HCT116 (cell line): ENCODE results near the gene OTUB2. TPM values are rescaled to one million over a fixed set of nuclear protein-coding genes. Genes with fewer than 3 reads are reported as not detected.

Experiments used
- ATAC-seq: fragments of 200-7000 bp; cut with Tn5 transposase; 2 replicates; pipeline ENCODE4 v1.9.1; 2020; ENCODE audit warnings: mild to moderate bottlenecking, moderate library complexity
- BruUV-seq: library from RNA; stranded (reverse); fragments of 400-500 nt; replicated peaks from 2 replicates; lab custom pipeline; 2021; lab: Mats Ljungman, UMichigan
- CTCF ChIA-PET: fragments of 300-600 bp; sonication (Branson Sonifier 250); formaldehyde crosslinking; loops from one replicate; lab custom pipeline; 2021; ENCODE audit warnings: antibody characterized with exemption; lab: Charles Lee
- POLR2A ChIA-PET: fragments of 300-600, 350-600 bp; sonication (Branson Sonifier 250); formaldehyde crosslinking; loops from one replicate; lab custom pipeline; 2021; ENCODE audit warnings: antibody characterized with exemption; lab: Charles Lee
- RAD21 ChIA-PET, 2 experiments: fragments of 300-600 bp; sonication (Branson Sonifier 250); formaldehyde crosslinking; loops; one replicate each; lab custom pipeline; 2023; ENCODE audit warnings: low total read pairs in 2 of 2; ENCODE audit not compliant: uncharacterized antibody in 2 of 2, unreplicated experiment in 2 of 2, low non-redundant PET in 1 of 2; lab: Charles Lee
- DNase-seq: peaks from one replicate; pipeline ENCODE4 v3.0.0-alpha.2; 2010; ENCODE audit warnings: low read depth, low spot score
- H2AFZ ChIP-seq: fragments of 200-600 bp; shearing (Covaris generic), sonication (generic); 2 replicates; pipeline ENCODE4 v1.6.1; 2017; ENCODE audit warnings: low read depth, mixed run types, mixed read lengths, antibody characterized with exemption, low read length; ENCODE audit not compliant: poor library complexity, severe bottlenecking
- H3K27ac ChIP-seq: 2 replicates; pipeline ENCODE4 v1.5.1; 2012; ENCODE audit warnings: low read depth, low read length
- H3K27me3 ChIP-seq: fragments of 200-600 bp; sonication (generic); 2 replicates; pipeline ENCODE4 v1.6.1; 2016; ENCODE audit warnings: mixed run types, low read length, mixed read lengths; ENCODE audit not compliant: insufficient read depth
- H3K36me3 ChIP-seq, 2 experiments: fragments of 200-500 bp in 1 of 2; fragments of 200-600 bp in 1 of 2; sonication (Bioruptor generic) in 1 of 2; sonication (generic) in 1 of 2; 2 replicates each; pipeline versions ENCODE4 v1.5.1 to v1.6.1; 2014 to 2016; ENCODE audit warnings: low read length in 2 of 2, inconsistent platforms in 1 of 2, mixed read lengths in 1 of 2, mixed run types in 1 of 2; ENCODE audit not compliant: insufficient read depth in 2 of 2, control insufficient read depth in 1 of 2
- H3K4me1 ChIP-seq, 2 experiments: fragments of 200-600 bp in 1 of 2; sonication (generic) in 1 of 2; 2 replicates each; pipeline versions ENCODE4 v1.5.1 to v1.6.1; 2012 to 2017; ENCODE audit warnings: low read length in 2 of 2, inconsistent platforms in 1 of 2, mild to moderate bottlenecking in 1 of 2, mixed read lengths in 1 of 2, mixed run types in 1 of 2, moderate library complexity in 1 of 2; ENCODE audit not compliant: insufficient read depth in 2 of 2, control insufficient read depth in 1 of 2
- H3K4me2 ChIP-seq: fragments of 200-600 bp; sonication (generic); 2 replicates; pipeline ENCODE4 v1.6.1; 2017; ENCODE audit warnings: mixed run types, low read length, mixed read lengths
- H3K4me3 ChIP-seq, 2 experiments: fragments of 200-600 bp in 1 of 2; sonication (generic) in 1 of 2; replicated peaks in 1 of 2; 2 replicates each; pipeline ENCODE4 v1.5.1; 2011 to 2016; ENCODE audit warnings: low read length in 2 of 2, control low read depth in 1 of 2, low read depth in 1 of 2, mild to moderate bottlenecking in 1 of 2, mixed read lengths in 1 of 2, mixed run types in 1 of 2
- H3K79me2 ChIP-seq: fragments of 200-600 bp; sonication (generic); 2 replicates; pipeline ENCODE4 v1.6.1; 2017; ENCODE audit warnings: mild to moderate bottlenecking, mixed run types, low read length, moderate library complexity, mixed read lengths; ENCODE audit not compliant: insufficient read depth
- H3K9ac ChIP-seq: fragments of 200-600 bp; sonication (generic); 2 replicates; pipeline ENCODE4 v1.6.1; 2016; ENCODE audit warnings: low read length, mixed read lengths
- H3K9me2 ChIP-seq: fragments of 200-600 bp; sonication (generic), shearing (Covaris generic); 2 replicates; pipeline ENCODE4 v1.6.1; 2017; ENCODE audit warnings: mixed run types, mild to moderate bottlenecking, moderate library complexity; ENCODE audit not compliant: insufficient read depth
- H3K9me3 ChIP-seq, 2 experiments: fragments of 200-500 bp in 1 of 2; fragments of 200-600 bp in 1 of 2; sonication (Bioruptor generic) in 1 of 2; sonication (generic) in 1 of 2; 2 replicates each; pipeline ENCODE4 v1.6.1; 2014 to 2017; ENCODE audit warnings: low read length in 2 of 2, mixed read lengths in 2 of 2, inconsistent platforms in 1 of 2, low read depth in 1 of 2, mild to moderate bottlenecking in 1 of 2, mixed run types in 1 of 2, moderate library complexity in 1 of 2; ENCODE audit not compliant: control insufficient read depth in 1 of 2, insufficient read depth in 1 of 2
- H4K20me1 ChIP-seq: fragments of 200-600 bp; sonication (generic), shearing (Covaris generic); 2 replicates; pipeline ENCODE4 v1.6.1; 2017; ENCODE audit warnings: mixed run types, mild to moderate bottlenecking, moderate library complexity; ENCODE audit not compliant: insufficient read depth
- ATF3 ChIP-seq: IDR thresholded peaks from 2 replicates; pipeline ENCODE4 v1.6.1; 2012
- CBX3 ChIP-seq: IDR thresholded peaks from 2 replicates; pipeline ENCODE4 v1.6.1; 2012; ENCODE audit warnings: low read depth
- EGR1 ChIP-seq: IDR thresholded peaks from 2 replicates; pipeline ENCODE4 v1.6.1; 2012; ENCODE audit warnings: low read depth
- EZH2 ChIP-seq: fragments of 200-600 bp; sonication (generic); IDR thresholded peaks from 2 replicates; pipeline ENCODE4 v1.6.1; 2017; ENCODE audit warnings: antibody characterized with exemption, mixed run types
- EZH2phosphoT487 ChIP-seq: fragments of 200-600 bp; IDR thresholded peaks from 2 replicates; pipeline ENCODE4 v1.6.1; 2018; ENCODE audit warnings: antibody characterized with exemption, borderline replicate concordance
- MAX ChIP-seq: IDR thresholded peaks from 2 replicates; pipeline ENCODE4 v1.6.1; 2012
- RAD21 ChIP-seq: IDR thresholded peaks from 2 replicates; pipeline ENCODE4 v1.6.1; 2012; ENCODE audit warnings: low read depth, mild to moderate bottlenecking
- SP1 ChIP-seq: IDR thresholded peaks from 2 replicates; pipeline ENCODE4 v1.6.1; 2012; ENCODE audit warnings: low read depth
- SRF ChIP-seq: IDR thresholded peaks from 2 replicates; pipeline ENCODE4 v1.6.1; 2012; ENCODE audit warnings: low read depth
- ZNF274 ChIP-seq: fragments of 200-500 bp; sonication (Bioruptor generic); IDR thresholded peaks from 2 replicates; pipeline ENCODE4 v1.6.1; 2014; ENCODE audit warnings: mild to moderate bottlenecking, low read depth, low read length, inconsistent platforms
- intact Hi-C: fragments of 100-400 bp; cut with micrococcal nuclease; formaldehyde crosslinking; loops from 2 replicates; pipeline ENCODE4 v1.10.0; 2022
- total RNA-seq: library from RNA; stranded (reverse); gene quantifications from one replicate; pipeline ENCODE4 v1.2.1, GENCODE V29; 2021; ENCODE audit not compliant: unreplicated experiment
- TF ChIP-seq, protein P1 (sequence below): IDR thresholded peaks from 2 replicates; pipeline ENCODE4 v1.6.1; 2011; ENCODE audit warnings: mild to moderate bottlenecking, low read length, moderate library complexity; ENCODE audit not compliant: insufficient replicate concordance; ENCODE audit errors: extremely low read depth

Gene OTUB2
- total RNA-seq, 1 experiment from 2014 or later = 6.6 TPM

DNA sequence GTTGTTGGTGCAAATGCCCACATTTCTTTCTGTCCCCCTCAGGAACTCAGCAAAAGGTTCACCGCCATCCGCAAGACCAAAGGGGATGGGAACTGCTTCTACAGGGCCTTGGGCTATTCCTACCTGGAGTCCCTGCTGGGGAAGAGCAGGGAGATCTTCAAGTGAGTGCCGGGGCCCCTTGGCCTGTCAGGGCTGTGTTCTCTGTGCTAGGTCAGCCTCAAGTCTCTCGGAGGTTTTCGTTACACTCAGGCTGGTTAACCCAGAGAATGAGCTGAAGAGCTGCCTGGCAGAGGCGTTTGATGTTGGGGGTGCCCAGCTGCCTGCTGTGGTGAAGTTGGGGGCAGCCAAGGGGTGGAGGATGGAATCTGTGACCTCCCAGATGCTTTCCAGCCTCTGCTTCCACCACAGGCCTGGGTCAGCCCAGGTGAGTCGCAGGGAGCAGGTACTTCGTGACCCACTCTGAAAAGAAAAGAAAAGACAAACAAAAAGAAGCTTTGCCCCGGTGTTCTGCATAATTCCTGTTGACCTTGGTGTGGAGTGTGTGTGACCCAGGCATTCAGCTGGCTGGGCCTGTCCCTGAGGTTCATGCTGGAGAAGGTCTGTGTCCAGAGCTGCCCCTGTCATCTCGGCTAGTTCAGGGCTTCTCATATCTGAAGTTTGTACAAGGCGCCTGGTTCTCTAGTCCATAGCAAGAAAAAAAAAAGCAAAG, 12.9 kb downstream of the OTUB2 start:
- ATAC-seq = no peak
- no TSS peak for BruUV-seq
- H3K36me3 ChIP-seq = no peaks in the 10 kb centered on the region
- no peak overlapping the region for H3K4me2 ChIP-seq
- no peak overlapping the region for H3K4me3 ChIP-seq
- H3K4me1 ChIP-seq = peaks cover 3 to 10% of the 10 kb centered on the region in 2 experiments; a peak in 3 of 4 replicates
- no peaks in the 10 kb centered on the region for H3K27me3 ChIP-seq
- no peaks in the 10 kb centered on the region for H4K20me1 ChIP-seq
- no peak overlapping the region for H3K27ac ChIP-seq
- no peak overlapping the region for H2AFZ ChIP-seq
- RAD21 ChIA-PET = no interaction called here
- no peak for DNase-seq
- TF ChIP-seq ATF3 (no peak), EZH2phosphoT487 (no peak)
- TF ChIP-seq, all 23 proteins: peak for 0
- intact Hi-C loops = no loop called here
- no peak overlapping the region for H3K9ac ChIP-seq
- peaks cover 0 to 4% of the 10 kb centered on the region in 2 experiments; a peak in 1 of 4 replicates for H3K9me3 ChIP-seq
- POLR2A ChIA-PET = no interaction called here
- H3K9me2 ChIP-seq = no peaks in the 10 kb centered on the region
- H3K79me2 ChIP-seq = no peaks in the 10 kb centered on the region
- CTCF ChIA-PET = no interaction called here

GRCh38 chr14:94040247-94040646, 14.1 kb downstream of the OTUB2 start:
- Histone ChIP-seq H3K4me2 (no peak overlapping the region), H3K79me2 (no peaks in the 10 kb centered on the region), H3K27ac (no peak overlapping the region), H3K4me3 (no peak overlapping the region), H3K9me3 (no peaks in the 10 kb centered on the region), H4K20me1 (no peaks in the 10 kb centered on the region), H3K27me3 (no peaks in the 10 kb centered on the region), H2AFZ (no peak overlapping the region), H3K4me1 (peaks cover 3 to 10% of the 10 kb centered on the region in 2 experiments; a peak in 3 of 4 replicates), H3K9ac (no peak overlapping the region), H3K36me3 (peaks cover 0 to 2% of the 10 kb centered on the region in 2 experiments; a peak in 3 of 4 replicates), H3K9me2 (no peaks in the 10 kb centered on the region)
- ATAC-seq = no peak
- CTCF ChIA-PET = no interaction called here
- BruUV-seq = no TSS peak
- DNase-seq = no peak
- RAD21 ChIA-PET = no interaction called here
- no peak for TF ChIP-seq SP1
- TF ChIP-seq EZH2 = no peak
- TF ChIP-seq CBX3 = no peak
- no peak for TF ChIP-seq MAX
- no peak for TF ChIP-seq EGR1
- TF ChIP-seq, protein P1, sequence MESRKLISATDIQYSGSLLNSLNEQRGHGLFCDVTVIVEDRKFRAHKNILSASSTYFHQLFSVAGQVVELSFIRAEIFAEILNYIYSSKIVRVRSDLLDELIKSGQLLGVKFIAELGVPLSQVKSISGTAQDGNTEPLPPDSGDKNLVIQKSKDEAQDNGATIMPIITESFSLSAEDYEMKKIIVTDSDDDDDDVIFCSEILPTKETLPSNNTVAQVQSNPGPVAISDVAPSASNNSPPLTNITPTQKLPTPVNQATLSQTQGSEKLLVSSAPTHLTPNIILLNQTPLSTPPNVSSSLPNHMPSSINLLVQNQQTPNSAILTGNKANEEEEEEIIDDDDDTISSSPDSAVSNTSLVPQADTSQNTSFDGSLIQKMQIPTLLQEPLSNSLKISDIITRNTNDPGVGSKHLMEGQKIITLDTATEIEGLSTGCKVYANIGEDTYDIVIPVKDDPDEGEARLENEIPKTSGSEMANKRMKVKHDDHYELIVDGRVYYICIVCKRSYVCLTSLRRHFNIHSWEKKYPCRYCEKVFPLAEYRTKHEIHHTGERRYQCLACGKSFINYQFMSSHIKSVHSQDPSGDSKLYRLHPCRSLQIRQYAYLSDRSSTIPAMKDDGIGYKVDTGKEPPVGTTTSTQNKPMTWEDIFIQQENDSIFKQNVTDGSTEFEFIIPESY = no peak
- no peak for TF ChIP-seq RAD21
- no peak for TF ChIP-seq ZNF274
- no peak for TF ChIP-seq SRF
- intact Hi-C loops = no loop called here
- POLR2A ChIA-PET = no interaction called here
